Neutrophil (primary cell): ENCODE results near the gene LHX6.
A peak's percentile ranks its signal among the peaks of the same experiment; 100 is the strongest.

Experiments
- H3K27ac ChIP-seq: fragments of 200-600 bp; sonication (generic); 2 replicates; pipeline ENCODE4 v1.5.1; 2016; ENCODE audit warnings: mild to moderate bottlenecking, moderate library complexity
- H3K27me3 ChIP-seq: fragments of 200-600 bp; sonication (generic); 2 replicates; pipeline ENCODE4 v1.6.0; 2016; ENCODE audit warnings: mild to moderate bottlenecking
- H3K36me3 ChIP-seq: fragments of 200-600 bp; sonication (generic); 2 replicates; pipeline ENCODE4 v1.5.1; 2017
- H3K4me1 ChIP-seq, 2 experiments: fragments of 200-600 bp in 1 of 2; sonication (generic) in 1 of 2; 1 replicate in 1 of 2; 2 replicates in 1 of 2; pipeline versions ENCODE4 v1.5.1 to v1.6.1; 2013 to 2016; ENCODE audit warnings: low read depth in 1 of 2, low read length in 1 of 2, mild to moderate bottlenecking in 1 of 2, moderate library complexity in 1 of 2; ENCODE audit not compliant: control insufficient read depth in 1 of 2, insufficient read depth in 1 of 2
- H3K4me3 ChIP-seq, 2 experiments: fragments of 200-600 bp in 1 of 2; sonication (generic) in 1 of 2; 1 replicate in 1 of 2; 2 replicates in 1 of 2; pipeline ENCODE4 v1.5.1; 2013 to 2016; ENCODE audit warnings: low read depth in 1 of 2, low read length in 1 of 2, mild to moderate bottlenecking in 1 of 2, moderate library complexity in 1 of 2
- H3K9me3 ChIP-seq: fragments of 200-600 bp; sonication (generic); 2 replicates; pipeline ENCODE4 v1.5.1; 2016
- CTCF ChIP-seq: fragments of 200-600 bp; sonication (generic); IDR thresholded peaks from 2 replicates; pipeline ENCODE4 v1.5.1; 2016; ENCODE audit warnings: antibody characterized with exemption

The LHX6 gene

GRCh38 chr9:122265149-122265915 lies 36.6 kb upstream of the LHX6 start:
- peak overlapping the region; percentile 83 to 91 for H3K4me3 ChIP-seq
- no peak for TF ChIP-seq CTCF

GRCh38 chr9:122264360-122265148 lies 35.8 kb upstream of the LHX6 start, which contains the start of the genes MRRF and RBM18:
TSS of gene MRRF (plus strand) at chr9:122264882. CDS start at chr9:122270892, 6,010 bp downstream.
TSS of gene RBM18 (minus strand) at chr9:122264840. CDS start at chr9:122261492, 3,348 bp downstream.
- no peaks in the 10 kb centered on the region for H3K27me3 ChIP-seq
- H3K27ac ChIP-seq, result peak within 1 kb of the TSS; percentile 90
- peaks cover 20% of the 10 kb centered on the region for H3K36me3 ChIP-seq
- peak; percentile 40 for TF ChIP-seq CTCF
- peak within 1 kb of the TSS; percentile 83 to 91 for H3K4me3 ChIP-seq
- peaks cover 22 to 25% of the 10 kb centered on the region in 2 experiments for H3K4me1 ChIP-seq
- H3K9me3 ChIP-seq, result no peaks in the 10 kb centered on the region

More at GRCh38 chr9:122265149-122265915, 36.6 kb upstream of the LHX6 start:
- H3K36me3 ChIP-seq, result peaks cover 12% of the 10 kb centered on the region
- no peaks in the 10 kb centered on the region for H3K27me3 ChIP-seq
- H3K9me3 ChIP-seq, result no peaks in the 10 kb centered on the region
- H3K4me1 ChIP-seq, result peaks cover 22 to 25% of the 10 kb centered on the region in 2 experiments
- H3K27ac ChIP-seq, result peak overlapping the region; percentile 90

- peaks cover 22 to 25% of the 10 kb centered on the region in 2 experiments for H3K4me1 ChIP-seq
- H3K4me3 ChIP-seq, result peak overlapping the region; percentile 83 to 91
- no peak for TF ChIP-seq CTCF
- peaks cover 27% of the 10 kb centered on the region for H3K36me3 ChIP-seq
- H3K9me3 ChIP-seq, result no peaks in the 10 kb centered on the region
- peak overlapping the region; percentile 90 for H3K27ac ChIP-seq
- H3K27me3 ChIP-seq, result no peaks in the 10 kb centered on the region
These were observed 35.1 kb upstream of the LHX6 start for GRCh38 chr9:122263699-122264349.

DNA sequence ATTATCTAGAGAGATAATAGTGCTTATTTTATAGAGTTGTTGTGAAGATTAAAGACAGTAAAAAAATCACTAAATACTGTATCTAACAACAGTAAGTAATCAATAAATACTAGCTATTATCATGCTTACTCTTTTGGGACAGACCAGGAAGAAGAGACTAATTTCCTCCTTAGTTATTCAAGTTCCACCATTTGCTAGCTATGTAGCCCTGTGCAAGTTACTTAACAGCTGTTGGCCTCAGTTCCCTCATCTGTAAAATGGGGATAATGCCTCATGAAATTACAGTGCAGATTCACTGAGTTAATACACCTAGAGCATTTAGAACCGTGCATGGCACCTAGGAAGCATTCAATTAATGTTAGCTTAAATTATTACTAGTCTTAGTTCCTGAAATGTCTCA lies 33.3 kb upstream of the LHX6 start:
- no peaks in the 10 kb centered on the region for H3K9me3 ChIP-seq
- H3K4me1 ChIP-seq, result peaks cover 22 to 25% of the 10 kb centered on the region in 2 experiments
- TF ChIP-seq CTCF, result no peak
- peaks cover 41% of the 10 kb centered on the region for H3K36me3 ChIP-seq
- H3K27ac ChIP-seq, result no peak overlapping the region
- H3K27me3 ChIP-seq, result no peaks in the 10 kb centered on the region
- H3K4me3 ChIP-seq, result no peak overlapping the region

- Histone ChIP-seq H3K9me3 (no peaks in the 10 kb centered on the region), H3K27ac (no peak overlapping the region), H3K36me3 (peaks cover 47% of the 10 kb centered on the region), H3K4me1 (peaks cover 22 to 25% of the 10 kb centered on the region in 2 experiments), H3K4me3 (no peak overlapping the region), H3K27me3 (no peaks in the 10 kb centered on the region)
- TF ChIP-seq CTCF, result no peak
These were observed 32.7 kb upstream of the LHX6 start for GRCh38 chr9:122261469-122261881.
